Lower lobe of right lung (tissue), 2 donors: ENCODE results near the gene NDUFB10. TPM values are rescaled to one million over a fixed set of nuclear protein-coding genes. Genes with fewer than 3 reads are reported as not detected.
A peak's percentile ranks its signal among the peaks of the same experiment; 100 is the strongest.

Source experiments
- ATAC-seq, 2 donors: fragments of 200-7000 bp; cut with Tn5 transposase; one replicate each; pipeline ENCODE4 v1.9.1; 2020 to 2022; ENCODE audit warnings: mild to moderate bottlenecking in 2 of 2, moderate library complexity in 2 of 2
- DNase-seq: peaks from one replicate; pipeline ENCODE4 v3.0.0-alpha.2; 2020
- H3K27ac ChIP-seq: fragments of 200-600 bp; one replicate; pipeline ENCODE4 v1.8.0; 2022
- H3K27me3 ChIP-seq: fragments of 200-600 bp; one replicate; pipeline ENCODE4 v1.8.0; 2022; ENCODE audit warnings: low read depth
- H3K36me3 ChIP-seq: fragments of 200-600 bp; one replicate; pipeline ENCODE4 v1.8.0; 2022; ENCODE audit warnings: mild to moderate bottlenecking
- H3K4me1 ChIP-seq: fragments of 200-600 bp; one replicate; pipeline ENCODE4 v1.8.0; 2022
- H3K4me3 ChIP-seq: fragments of 200-600 bp; one replicate; pipeline ENCODE4 v1.8.0; 2022; ENCODE audit warnings: mild to moderate bottlenecking
- H3K9me3 ChIP-seq: fragments of 200-600 bp; one replicate; pipeline ENCODE4 v1.8.0; 2022
- CTCF ChIP-seq: fragments of 200-600 bp; IDR thresholded peaks from one replicate; pipeline ENCODE4 v1.8.0; 2022; ENCODE audit warnings: antibody characterized with exemption, mild to moderate bottlenecking
- intact Hi-C: fragments of 100-400 bp; cut with DNase I; formaldehyde crosslinking; loops from one replicate; pipeline ENCODE4 v1.11.0; 2022
- total RNA-seq: library from RNA; stranded (reverse); fragmentation: NEBNext Ultra II Directional; extraction: Animal tissue kit (Norgen Biotek cat#: 25700); gene quantifications from one replicate; pipeline ENCODE4 v1.2.1, GENCODE V29; 2021
- donor health status: DM: no; HTN: yes; CAD: no; lungs with severe emphysema.

Gene NDUFB10
- total RNA-seq, 1 donor from 2014 or later = 85.8 TPM

- peak; percentile 88 for DNase-seq
- Histone ChIP-seq H3K4me1 (peaks cover 46% of the 10 kb centered on the region), H3K9me3 (no peaks in the 10 kb centered on the region), H3K27me3 (no peaks in the 10 kb centered on the region), H3K27ac (peak within 1 kb of the TSS; percentile 95), H3K36me3 (no peaks in the 10 kb centered on the region), H3K4me3 (peak within 1 kb of the TSS; percentile 93)
- intact Hi-C loops = no loop called here
- no peak for TF ChIP-seq CTCF
- ATAC-seq = peak; percentile 96 to 97
These were observed 50.6 kb downstream of the NDUFB10 start, which contains the start of gene ZNF598 for GRCh38 chr16:2009791-2010510. Gene ZNF598, minus strand, starts transcription at chr16:2009821.

Other genes with a start within 250 kb of the NDUFB10 start
- 56.5 TPM for gene NME3, start 188.0 kb upstream of the NDUFB10 start, total RNA-seq
- 15.5 TPM for gene EME2, start 186.7 kb upstream of the NDUFB10 start, total RNA-seq
- gene MRPS34, start 186.4 kb upstream of the NDUFB10 start, total RNA-seq = 58.0 TPM
- 44.2 TPM for gene SPSB3, start 177.0 kb upstream of the NDUFB10 start, total RNA-seq
- 36.0 TPM for gene NUBP2, start 176.6 kb upstream of the NDUFB10 start, total RNA-seq
- 0.97 TPM for gene IGFALS, start 165.8 kb upstream of the NDUFB10 start, total RNA-seq
- 69.1 TPM for gene HAGH, start 132.7 kb upstream of the NDUFB10 start, total RNA-seq
- gene FAHD1, start 132.3 kb upstream of the NDUFB10 start, total RNA-seq = 16.1 TPM
- not detected for gene MEIOB, start 87.4 kb upstream of the NDUFB10 start, total RNA-seq
- 1.3 TPM for gene HS3ST6, start 41.1 kb upstream of the NDUFB10 start, total RNA-seq
- gene MSRB1, start 16.3 kb upstream of the NDUFB10 start, total RNA-seq = 35.1 TPM
- gene RPL3L, start 4.8 kb upstream of the NDUFB10 start, total RNA-seq = not detected
- 1,721 TPM for gene RPS2, start 5.3 kb downstream of the NDUFB10 start, total RNA-seq
- gene RNF151, start 7.3 kb downstream of the NDUFB10 start, total RNA-seq = not detected
- gene TBL3, start 12.5 kb downstream of the NDUFB10 start, total RNA-seq = 25.6 TPM
- gene NOXO1, start 21.9 kb downstream of the NDUFB10 start, total RNA-seq = 1.7 TPM
- 24.7 TPM for gene GFER, start 24.7 kb downstream of the NDUFB10 start, total RNA-seq
- 0.24 TPM for gene SYNGR3, start 30.4 kb downstream of the NDUFB10 start, total RNA-seq
- gene ZNF598, start 50.3 kb downstream of the NDUFB10 start, total RNA-seq = 27.2 TPM
- gene NPW, start 60.2 kb downstream of the NDUFB10 start, total RNA-seq = not detected
- gene NHERF2, start 67.4 kb downstream of the NDUFB10 start, total RNA-seq = 343 TPM
- 24.3 TPM for gene NTHL1, start 88.3 kb downstream of the NDUFB10 start, total RNA-seq
- gene TSC2, start 88.4 kb downstream of the NDUFB10 start, total RNA-seq = 123 TPM
- gene PKD1, start 176.4 kb downstream of the NDUFB10 start, total RNA-seq = 81.6 TPM
- gene RAB26, start 189.1 kb downstream of the NDUFB10 start, total RNA-seq = 0.80 TPM
- gene TRAF7, start 196.2 kb downstream of the NDUFB10 start, total RNA-seq = 61.9 TPM
- gene CASKIN1, start 237.1 kb downstream of the NDUFB10 start, total RNA-seq = 0.09 TPM
- 26.6 TPM for gene MLST8, start 245.9 kb downstream of the NDUFB10 start, total RNA-seq